ENCODE results near the gene MRPL48. TPM values are rescaled to one million over a fixed set of nuclear protein-coding genes. Genes with fewer than 3 reads are reported as not detected.
A peak's percentile ranks its signal among the peaks of the same experiment; 100 is the strongest.

MRPL48 gene
- total and polyA plus RNA-seq, 10 of the 15 experiments (the other 5 are each of a cell fraction or from before 2014, with no cell fraction given), result 46.7 to 159 (median 83.4) TPM

DNA sequence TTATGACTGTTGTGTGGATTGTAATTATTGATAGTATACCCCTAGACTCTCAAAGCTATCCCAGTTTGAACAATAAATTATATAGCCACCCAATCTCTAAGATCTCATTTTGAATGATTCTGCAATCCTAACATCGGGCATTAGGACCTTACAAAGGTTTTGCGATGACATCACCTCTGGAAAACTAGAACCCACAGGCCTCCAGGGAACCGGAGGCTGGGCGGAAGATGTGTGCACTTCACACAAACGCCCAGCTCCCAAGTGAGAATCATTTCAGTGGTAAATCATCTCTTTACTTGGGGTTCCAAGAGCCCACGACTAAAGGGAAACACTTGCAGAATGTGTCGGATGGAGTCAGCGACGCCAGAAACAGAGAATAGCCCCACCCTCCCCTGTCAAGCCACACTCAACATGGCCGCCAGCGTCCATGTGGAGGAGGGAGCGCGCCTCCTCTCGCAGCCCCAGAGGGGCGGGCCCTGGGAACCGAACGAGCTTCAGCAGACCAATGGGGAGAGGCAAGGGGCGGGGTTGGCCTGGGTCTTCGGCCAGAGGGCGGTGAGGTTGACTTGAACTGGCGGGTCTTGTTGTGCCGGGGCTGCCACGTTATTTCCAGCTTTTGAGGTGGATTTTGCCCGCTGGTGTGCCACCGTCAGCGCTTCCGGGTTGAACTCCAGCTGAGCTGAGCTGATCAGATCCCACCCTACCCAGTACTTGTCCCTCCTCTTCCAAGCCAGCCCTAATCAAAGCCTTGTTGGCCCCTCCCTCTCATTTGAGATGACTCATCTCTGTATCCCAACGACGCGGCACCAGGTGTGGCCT lies 8.4 kb upstream of the MRPL48 start (continued):
- TF ChIP-seq, protein P1, sequence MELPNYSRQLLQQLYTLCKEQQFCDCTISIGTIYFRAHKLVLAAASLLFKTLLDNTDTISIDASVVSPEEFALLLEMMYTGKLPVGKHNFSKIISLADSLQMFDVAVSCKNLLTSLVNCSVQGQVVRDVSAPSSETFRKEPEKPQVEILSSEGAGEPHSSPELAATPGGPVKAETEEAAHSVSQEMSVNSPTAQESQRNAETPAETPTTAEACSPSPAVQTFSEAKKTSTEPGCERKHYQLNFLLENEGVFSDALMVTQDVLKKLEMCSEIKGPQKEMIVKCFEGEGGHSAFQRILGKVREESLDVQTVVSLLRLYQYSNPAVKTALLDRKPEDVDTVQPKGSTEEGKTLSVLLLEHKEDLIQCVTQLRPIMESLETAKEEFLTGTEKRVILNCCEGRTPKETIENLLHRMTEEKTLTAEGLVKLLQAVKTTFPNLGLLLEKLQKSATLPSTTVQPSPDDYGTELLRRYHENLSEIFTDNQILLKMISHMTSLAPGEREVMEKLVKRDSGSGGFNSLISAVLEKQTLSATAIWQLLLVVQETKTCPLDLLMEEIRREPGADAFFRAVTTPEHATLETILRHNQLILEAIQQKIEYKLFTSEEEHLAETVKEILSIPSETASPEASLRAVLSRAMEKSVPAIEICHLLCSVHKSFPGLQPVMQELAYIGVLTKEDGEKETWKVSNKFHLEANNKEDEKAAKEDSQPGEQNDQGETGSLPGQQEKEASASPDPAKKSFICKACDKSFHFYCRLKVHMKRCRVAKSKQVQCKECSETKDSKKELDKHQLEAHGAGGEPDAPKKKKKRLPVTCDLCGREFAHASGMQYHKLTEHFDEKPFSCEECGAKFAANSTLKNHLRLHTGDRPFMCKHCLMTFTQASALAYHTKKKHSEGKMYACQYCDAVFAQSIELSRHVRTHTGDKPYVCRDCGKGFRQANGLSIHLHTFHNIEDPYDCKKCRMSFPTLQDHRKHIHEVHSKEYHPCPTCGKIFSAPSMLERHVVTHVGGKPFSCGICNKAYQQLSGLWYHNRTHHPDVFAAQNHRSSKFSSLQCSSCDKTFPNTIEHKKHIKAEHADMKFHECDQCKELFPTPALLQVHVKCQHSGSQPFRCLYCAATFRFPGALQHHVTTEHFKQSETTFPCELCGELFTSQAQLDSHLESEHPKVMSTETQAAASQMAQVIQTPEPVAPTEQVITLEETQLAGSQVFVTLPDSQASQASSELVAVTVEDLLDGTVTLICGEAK (IDR thresholded peaks at IDR 0.05; ENCODE audit: borderline replicate concordance), result peak; percentile 54; the same call in 1 of the 2 replicates
- TF ChIP-seq MYC (IDR thresholded peaks at IDR 0.05; ENCODE audit: insufficient read depth, insufficient read length, insufficient replicate concordance, low read length, severe bottlenecking) (peak; percentile 44), RCOR1 (conservative IDR thresholded peaks at IDR 0.05; ENCODE audit: low read depth, low read length) (peak; percentile 84; the same call in 1 of the 2 replicates), SMAD1 (IDR thresholded peaks at IDR 0.05; ENCODE audit: low read depth, partially characterized antibody) (peak; percentile 41), FOXM1 (IDR thresholded peaks at IDR 0.05; ENCODE audit: low read depth, low read length) (no peak), CREB1 (IDR thresholded peaks at IDR 0.05; ENCODE audit: low read depth) (peak; percentile 77), ZZZ3 (IDR thresholded peaks at IDR 0.05; ENCODE audit: control insufficient read depth, insufficient read length, low read depth) (no peak), NFYB (IDR thresholded peaks at IDR 0.05; ENCODE audit: insufficient read depth, low read depth, low read length) (peak; percentile 77), HDAC2 (IDR thresholded peaks at IDR 0.05) (no peak), CHD4 (IDR thresholded peaks at IDR 0.05) (no peak), NRF1 (conservative IDR thresholded peaks at IDR 0.05; ENCODE audit: low read depth, low read length) (no peak), FOS (IDR thresholded peaks at IDR 0.05; ENCODE audit: borderline replicate concordance, extremely low read depth, insufficient read length) (no peak), YY1 (IDR thresholded peaks at IDR 0.05; ENCODE audit: low read depth, low read length) (peak; percentile 100), ASH2L (IDR thresholded peaks at IDR 0.05; ENCODE audit: borderline replicate concordance, low read depth) (no peak), TCF12 (IDR thresholded peaks at IDR 0.05; ENCODE audit: low read depth, low read length) (peak; percentile 77), CREM (IDR thresholded peaks at IDR 0.05; ENCODE audit: low read depth) (peak; percentile 40; the same call in 1 of the 2 replicates), SIX5 (IDR thresholded peaks at IDR 0.05; ENCODE audit: low read depth, low read length, severe bottlenecking) (peak; percentile 59), FOXK2 (IDR thresholded peaks at IDR 0.05) (peak; percentile 52; the same call in 1 of the 2 replicates)
- TF ChIP-seq, protein P2, sequence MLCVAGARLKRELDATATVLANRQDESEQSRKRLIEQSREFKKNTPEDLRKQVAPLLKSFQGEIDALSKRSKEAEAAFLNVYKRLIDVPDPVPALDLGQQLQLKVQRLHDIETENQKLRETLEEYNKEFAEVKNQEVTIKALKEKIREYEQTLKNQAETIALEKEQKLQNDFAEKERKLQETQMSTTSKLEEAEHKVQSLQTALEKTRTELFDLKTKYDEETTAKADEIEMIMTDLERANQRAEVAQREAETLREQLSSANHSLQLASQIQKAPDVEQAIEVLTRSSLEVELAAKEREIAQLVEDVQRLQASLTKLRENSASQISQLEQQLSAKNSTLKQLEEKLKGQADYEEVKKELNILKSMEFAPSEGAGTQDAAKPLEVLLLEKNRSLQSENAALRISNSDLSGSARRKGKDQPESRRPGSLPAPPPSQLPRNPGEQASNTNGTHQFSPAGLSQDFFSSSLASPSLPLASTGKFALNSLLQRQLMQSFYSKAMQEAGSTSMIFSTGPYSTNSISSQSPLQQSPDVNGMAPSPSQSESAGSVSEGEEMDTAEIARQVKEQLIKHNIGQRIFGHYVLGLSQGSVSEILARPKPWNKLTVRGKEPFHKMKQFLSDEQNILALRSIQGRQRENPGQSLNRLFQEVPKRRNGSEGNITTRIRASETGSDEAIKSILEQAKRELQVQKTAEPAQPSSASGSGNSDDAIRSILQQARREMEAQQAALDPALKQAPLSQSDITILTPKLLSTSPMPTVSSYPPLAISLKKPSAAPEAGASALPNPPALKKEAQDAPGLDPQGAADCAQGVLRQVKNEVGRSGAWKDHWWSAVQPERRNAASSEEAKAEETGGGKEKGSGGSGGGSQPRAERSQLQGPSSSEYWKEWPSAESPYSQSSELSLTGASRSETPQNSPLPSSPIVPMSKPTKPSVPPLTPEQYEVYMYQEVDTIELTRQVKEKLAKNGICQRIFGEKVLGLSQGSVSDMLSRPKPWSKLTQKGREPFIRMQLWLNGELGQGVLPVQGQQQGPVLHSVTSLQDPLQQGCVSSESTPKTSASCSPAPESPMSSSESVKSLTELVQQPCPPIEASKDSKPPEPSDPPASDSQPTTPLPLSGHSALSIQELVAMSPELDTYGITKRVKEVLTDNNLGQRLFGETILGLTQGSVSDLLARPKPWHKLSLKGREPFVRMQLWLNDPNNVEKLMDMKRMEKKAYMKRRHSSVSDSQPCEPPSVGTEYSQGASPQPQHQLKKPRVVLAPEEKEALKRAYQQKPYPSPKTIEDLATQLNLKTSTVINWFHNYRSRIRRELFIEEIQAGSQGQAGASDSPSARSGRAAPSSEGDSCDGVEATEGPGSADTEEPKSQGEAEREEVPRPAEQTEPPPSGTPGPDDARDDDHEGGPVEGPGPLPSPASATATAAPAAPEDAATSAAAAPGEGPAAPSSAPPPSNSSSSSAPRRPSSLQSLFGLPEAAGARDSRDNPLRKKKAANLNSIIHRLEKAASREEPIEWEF (IDR thresholded peaks at IDR 0.05; ENCODE audit: insufficient replicate concordance, low read depth, low read length), result peak; percentile 67
- TF ChIP-seq, protein P3, sequence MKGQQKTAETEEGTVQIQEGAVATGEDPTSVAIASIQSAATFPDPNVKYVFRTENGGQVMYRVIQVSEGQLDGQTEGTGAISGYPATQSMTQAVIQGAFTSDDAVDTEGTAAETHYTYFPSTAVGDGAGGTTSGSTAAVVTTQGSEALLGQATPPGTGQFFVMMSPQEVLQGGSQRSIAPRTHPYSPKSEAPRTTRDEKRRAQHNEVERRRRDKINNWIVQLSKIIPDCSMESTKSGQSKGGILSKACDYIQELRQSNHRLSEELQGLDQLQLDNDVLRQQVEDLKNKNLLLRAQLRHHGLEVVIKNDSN (IDR thresholded peaks at IDR 0.05; ENCODE audit: borderline replicate concordance, extremely low read length, insufficient read depth, low read depth, low read length), result no peak
